Effector memory CD4-positive, alpha-beta T cell (primary cell): ENCODE measurements around the gene HAVCR1.
"Not testable (repeated sequence)": the region's sequence is repeated elsewhere in the genome, so short reads cannot be mapped to it uniquely, and the experiment has no call there.

Experiments used
- DNase-seq, 3 donors: peaks; one replicate each; pipeline ENCODE4 v3.0.0-alpha.2; 2020
- H3K27ac ChIP-seq: 2 replicates; pipeline ENCODE4 v1.7.0; 2013; ENCODE audit warnings: mild to moderate bottlenecking, low read length, moderate library complexity; ENCODE audit not compliant: insufficient read depth, poor library complexity, severe bottlenecking
- H3K27me3 ChIP-seq: replicated peaks from 2 replicates; pipeline ENCODE4 v1.7.0; 2013; ENCODE audit warnings: mild to moderate bottlenecking, low read length; ENCODE audit not compliant: insufficient read depth, control insufficient read depth, poor library complexity, severe bottlenecking
- H3K36me3 ChIP-seq: 2 replicates; pipeline ENCODE4 v1.7.0; 2013; ENCODE audit warnings: mild to moderate bottlenecking, low read length, moderate library complexity; ENCODE audit not compliant: control insufficient read depth, insufficient read depth
- H3K4me1 ChIP-seq: 2 replicates; pipeline ENCODE4 v1.7.0; 2013; ENCODE audit warnings: low read length, mild to moderate bottlenecking; ENCODE audit not compliant: control insufficient read depth, insufficient read depth, poor library complexity, severe bottlenecking
- H3K4me3 ChIP-seq: 2 replicates; pipeline ENCODE4 v1.7.0; 2013; ENCODE audit warnings: low read length, low read depth, mild to moderate bottlenecking; ENCODE audit not compliant: insufficient read depth, poor library complexity, severe bottlenecking
- H3K9me3 ChIP-seq: 2 replicates; pipeline ENCODE4 v1.7.0; 2013; ENCODE audit warnings: mild to moderate bottlenecking, low read length, moderate library complexity; ENCODE audit not compliant: control insufficient read depth

Gene HAVCR1

DNA sequence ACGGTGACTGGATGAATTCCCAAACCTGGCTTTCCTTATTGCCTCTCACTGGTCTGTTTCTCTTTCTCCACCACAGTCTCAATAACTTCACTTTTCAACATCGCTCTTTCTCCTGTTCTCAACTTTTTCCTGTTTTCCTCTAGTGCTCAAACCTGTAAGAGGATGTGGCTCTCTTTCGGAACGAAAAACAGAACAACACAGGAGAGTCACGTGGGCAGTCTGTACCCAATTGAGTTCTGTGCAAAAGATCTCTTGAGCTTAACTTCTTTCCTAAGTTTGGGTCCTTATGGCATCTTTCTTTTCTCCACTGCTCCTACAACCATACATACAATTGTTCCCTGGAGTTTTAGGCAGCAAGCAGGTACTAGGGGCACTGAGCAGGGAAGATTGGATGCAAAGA lies 8.9 kb downstream of the HAVCR1 start:
- Histone ChIP-seq H3K4me1 (peaks cover 8% of the 10 kb centered on the region), H3K27me3 (no peaks in the 10 kb centered on the region), H3K36me3 (no peaks in the 10 kb centered on the region), H3K4me3 (peak overlapping the region; percentile 8), H3K27ac (no peak overlapping the region), H3K9me3 (no peaks in the 10 kb centered on the region)
- DNase-seq, result no peak

DNA sequence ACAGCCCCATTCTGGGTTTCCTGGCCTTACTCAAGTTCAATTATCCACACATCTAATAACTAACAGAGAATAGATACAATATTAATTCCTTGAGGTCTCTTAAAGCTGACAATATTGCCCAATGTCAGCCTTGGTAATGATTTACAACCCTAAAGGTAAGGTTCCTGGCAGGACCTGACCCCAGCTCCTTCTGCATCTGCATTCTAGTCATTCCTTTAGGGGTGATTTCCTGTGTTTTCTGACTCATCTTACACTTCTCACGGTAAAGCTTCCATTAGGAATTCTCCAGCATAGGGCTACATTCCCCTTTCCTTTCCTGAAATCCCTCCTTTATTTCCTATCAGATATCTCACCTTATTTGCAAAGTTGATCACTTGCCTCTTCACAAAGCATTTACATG lies 9.3 kb downstream of the HAVCR1 start:
- H3K4me3 ChIP-seq, result peak overlapping the region; percentile 8
- no peak overlapping the region for H3K27ac ChIP-seq
- DNase-seq, result no peak
- H3K9me3 ChIP-seq, result no peaks in the 10 kb centered on the region
- H3K36me3 ChIP-seq, result no peaks in the 10 kb centered on the region
- peaks cover 8% of the 10 kb centered on the region for H3K4me1 ChIP-seq
- H3K27me3 ChIP-seq, result no peaks in the 10 kb centered on the region

DNA sequence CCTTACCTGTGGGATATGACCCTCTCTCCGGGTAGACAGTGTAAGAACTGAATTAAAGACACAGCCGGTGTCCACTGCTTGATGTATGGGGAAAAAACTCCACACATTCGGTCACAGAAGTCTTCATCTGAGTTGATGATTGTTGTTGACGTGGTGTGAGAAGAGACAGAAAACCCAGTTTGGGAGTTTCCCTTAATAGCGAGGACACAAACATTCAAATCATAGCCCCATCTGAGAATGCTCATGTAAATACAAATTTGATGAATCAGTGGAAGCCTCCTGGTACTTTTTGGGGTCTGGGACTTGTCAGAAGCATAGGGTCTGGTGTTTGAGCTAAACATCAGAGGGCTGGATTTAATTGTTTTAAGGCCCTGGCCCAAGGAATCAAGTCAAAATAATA lies 11.0 kb downstream of the HAVCR1 start:
- Histone ChIP-seq H3K9me3 (no peaks in the 10 kb centered on the region), H3K36me3 (no peaks in the 10 kb centered on the region), H3K27me3 (no peaks in the 10 kb centered on the region), H3K4me1 (peaks cover 8% of the 10 kb centered on the region), H3K4me3 (no peak overlapping the region), H3K27ac (no peak overlapping the region)
- no peak for DNase-seq

DNA sequence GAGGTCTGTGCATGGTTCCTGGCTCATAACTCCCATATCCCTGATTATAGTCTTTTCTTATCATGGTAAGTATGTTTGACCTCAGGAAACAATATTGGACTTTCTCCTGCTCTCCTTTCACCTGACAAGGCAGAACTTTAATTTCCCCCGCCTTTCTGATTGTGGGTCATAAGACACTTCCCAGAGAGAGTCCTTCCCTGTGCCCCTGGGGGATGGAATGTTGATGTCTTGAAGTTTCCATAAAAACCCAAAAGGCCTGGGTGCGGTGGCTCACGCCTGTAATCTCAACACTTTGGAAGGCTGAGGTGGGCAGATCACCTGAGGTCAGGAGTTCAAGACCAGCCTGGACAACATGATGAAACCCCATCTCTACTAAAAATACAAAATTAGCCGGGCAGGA lies 11.9 kb downstream of the HAVCR1 start:
- H3K4me1 ChIP-seq, H3K9me3 ChIP-seq, DNase-seq, H3K4me3 ChIP-seq, H3K27ac ChIP-seq, H3K36me3 ChIP-seq, H3K27me3 ChIP-seq: not testable (repeated sequence)

DNA sequence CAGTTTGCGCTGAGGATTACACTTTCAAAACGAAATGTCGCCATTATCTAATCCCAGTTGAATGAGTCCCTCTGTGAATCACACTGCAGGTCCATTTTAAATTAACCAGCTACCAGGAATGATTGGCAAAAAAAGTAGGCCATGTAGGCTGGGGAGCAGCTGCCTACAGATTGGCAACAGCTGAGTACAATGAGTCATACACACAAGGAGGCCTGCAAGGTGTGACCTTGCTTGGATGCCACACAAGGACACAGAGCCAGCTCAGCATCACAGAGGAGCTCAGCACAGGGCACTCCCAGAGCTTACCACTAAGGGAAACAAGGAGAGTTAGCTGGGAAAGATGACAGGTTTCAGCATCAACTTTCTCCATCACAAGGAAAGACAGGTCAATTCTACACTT lies 12.9 kb downstream of the HAVCR1 start:
- Histone ChIP-seq H3K36me3 (no peaks in the 10 kb centered on the region), H3K4me1 (peaks cover 8% of the 10 kb centered on the region), H3K9me3 (no peaks in the 10 kb centered on the region), H3K27ac (no peak overlapping the region), H3K27me3 (no peaks in the 10 kb centered on the region), H3K4me3 (no peak overlapping the region)
- DNase-seq, result no peak

DNA sequence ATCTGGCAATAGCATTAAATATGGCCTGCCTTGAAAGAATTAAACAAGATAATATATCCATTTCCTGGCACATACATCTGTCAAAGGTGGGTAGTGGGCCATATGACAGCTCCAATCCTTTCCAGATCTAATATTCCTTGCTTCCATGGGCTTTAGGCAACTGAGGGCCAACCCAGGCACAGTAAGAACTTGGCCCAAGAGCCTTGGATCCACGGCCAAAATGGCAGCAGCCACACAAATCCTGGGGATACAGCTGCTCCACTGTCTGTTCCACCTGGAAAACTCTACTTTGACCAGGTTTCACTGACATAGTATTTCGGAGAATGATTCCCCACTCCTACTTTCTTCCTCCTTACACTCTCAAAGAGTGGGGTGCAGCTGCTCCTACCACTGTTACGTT lies 13.3 kb downstream of the HAVCR1 start:
- H3K27ac ChIP-seq, result no peak overlapping the region
- H3K27me3 ChIP-seq, result no peaks in the 10 kb centered on the region
- H3K4me3 ChIP-seq, result no peak overlapping the region
- peaks cover 8% of the 10 kb centered on the region for H3K4me1 ChIP-seq
- no peaks in the 10 kb centered on the region for H3K36me3 ChIP-seq
- no peaks in the 10 kb centered on the region for H3K9me3 ChIP-seq
- DNase-seq, result no peak

DNA sequence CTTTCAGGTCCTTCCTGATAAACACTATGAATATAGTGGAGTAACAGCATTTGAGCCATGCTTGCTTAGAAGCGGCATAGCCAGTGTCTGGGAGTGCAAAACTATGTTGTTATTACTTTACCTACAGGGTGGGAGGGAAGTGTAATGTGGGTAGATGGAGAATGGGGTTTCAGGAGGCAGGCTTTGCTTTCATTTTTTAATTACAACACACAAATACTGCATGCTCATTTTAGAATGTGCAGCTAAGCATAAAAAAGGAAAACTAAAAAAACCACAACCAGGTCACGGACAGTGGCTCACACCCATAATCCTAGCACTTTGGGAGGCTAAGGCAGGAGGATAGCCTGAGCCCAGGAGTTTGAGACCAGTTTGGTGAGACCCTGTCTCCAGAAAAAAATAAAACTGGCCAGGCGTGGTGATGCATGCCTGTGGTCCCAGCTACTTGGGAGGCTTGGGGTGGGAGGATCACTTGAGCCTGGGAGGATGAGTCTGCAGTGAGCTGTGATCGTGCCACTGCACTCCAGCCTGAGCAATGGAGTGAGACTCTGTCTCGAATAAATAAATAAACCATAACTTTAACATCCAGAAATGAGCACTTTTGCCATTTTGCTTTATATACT lies 20.2 kb downstream of the HAVCR1 start:
- H3K9me3 ChIP-seq, result no peaks in the 10 kb centered on the region
- H3K4me1 ChIP-seq, result no peaks in the 10 kb centered on the region
- H3K27me3 ChIP-seq, result no peaks in the 10 kb centered on the region
- H3K4me3 ChIP-seq, result no peak overlapping the region
- no peak overlapping the region for H3K27ac ChIP-seq
- DNase-seq, result no peak
- no peaks in the 10 kb centered on the region for H3K36me3 ChIP-seq

DNA sequence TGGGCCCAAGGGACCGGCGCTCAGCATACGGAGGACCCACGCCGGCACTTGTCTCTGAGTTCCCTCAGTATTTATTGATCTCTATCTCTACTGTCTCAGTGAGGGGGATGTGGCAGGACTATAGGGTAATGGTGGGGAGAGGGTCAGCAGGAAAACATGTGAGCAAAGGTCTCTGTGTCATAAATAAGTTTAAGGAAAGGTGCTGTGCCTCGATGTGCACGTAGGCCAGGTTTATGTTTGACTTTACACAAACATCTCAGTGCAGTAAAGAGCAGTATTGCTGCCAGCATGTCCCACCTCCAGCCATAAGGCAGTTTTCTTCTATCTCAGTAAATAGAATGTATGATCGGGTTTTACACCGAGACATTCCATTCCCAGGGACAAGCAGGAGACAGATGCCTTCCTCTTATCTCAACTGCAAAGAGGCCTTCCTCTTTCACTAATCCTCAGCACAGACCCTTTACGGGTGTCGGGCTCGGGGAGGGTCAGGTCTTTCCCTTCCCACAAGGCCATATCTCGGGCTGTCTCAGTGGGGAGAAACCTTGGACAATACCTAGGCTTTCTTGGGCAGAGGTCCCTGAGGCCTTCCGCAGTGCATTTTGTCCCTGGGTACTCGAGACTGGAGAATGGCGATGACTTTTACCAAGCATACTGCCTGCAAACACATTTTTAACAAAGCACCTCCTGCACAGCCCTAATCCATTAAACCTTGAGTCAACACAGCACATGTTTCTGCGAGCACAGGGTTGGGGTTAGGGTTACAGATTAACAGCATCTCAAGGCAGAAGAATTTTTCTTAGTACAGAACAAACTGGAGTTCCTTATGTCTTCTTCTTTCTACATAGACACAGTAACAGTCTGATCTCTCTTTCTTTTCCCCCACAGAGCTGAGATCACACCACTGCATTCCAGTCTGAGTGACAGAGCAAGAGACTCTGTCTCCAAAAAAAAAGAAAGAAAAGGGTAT lies 24.5 kb downstream of the HAVCR1 start:
- not testable (repeated sequence) for H3K4me3 ChIP-seq, H3K9me3 ChIP-seq, H3K27me3 ChIP-seq

DNA sequence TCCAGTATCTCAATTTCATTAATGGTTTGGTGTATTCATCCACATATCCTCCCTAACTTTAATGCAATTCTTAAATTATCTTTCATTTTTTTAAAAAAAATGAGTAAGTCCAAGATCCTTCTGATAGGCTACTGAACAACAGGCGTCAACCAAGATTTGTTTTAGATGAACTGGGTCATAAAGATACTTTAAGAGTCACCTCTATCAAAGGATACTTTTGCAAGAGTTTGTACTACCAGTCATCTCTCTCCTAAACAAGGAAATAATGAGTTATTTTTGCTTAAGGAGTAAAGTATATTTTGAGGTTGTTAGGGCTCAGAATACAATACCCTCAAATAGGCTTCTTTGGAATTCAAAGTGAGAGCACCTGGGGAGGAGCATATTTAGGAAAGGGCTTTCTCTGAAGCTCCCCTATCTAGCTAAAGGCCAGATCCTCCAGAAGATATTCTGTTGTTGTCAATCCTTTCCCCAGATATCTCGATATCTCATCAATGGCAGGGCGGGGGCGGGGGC lies 25.8 kb downstream of the HAVCR1 start:
- Histone ChIP-seq H3K27me3 (no peaks in the 10 kb centered on the region), H3K36me3 (no peaks in the 10 kb centered on the region), H3K27ac (no peak overlapping the region), H3K4me1 (no peaks in the 10 kb centered on the region), H3K9me3 (no peaks in the 10 kb centered on the region), H3K4me3 (no peak overlapping the region)
- no peak for DNase-seq

More for the DNA sequence above, 24.5 kb downstream of the HAVCR1 start:
- H3K27ac ChIP-seq, H3K36me3 ChIP-seq, H3K4me1 ChIP-seq, DNase-seq: not testable (repeated sequence)

DNA sequence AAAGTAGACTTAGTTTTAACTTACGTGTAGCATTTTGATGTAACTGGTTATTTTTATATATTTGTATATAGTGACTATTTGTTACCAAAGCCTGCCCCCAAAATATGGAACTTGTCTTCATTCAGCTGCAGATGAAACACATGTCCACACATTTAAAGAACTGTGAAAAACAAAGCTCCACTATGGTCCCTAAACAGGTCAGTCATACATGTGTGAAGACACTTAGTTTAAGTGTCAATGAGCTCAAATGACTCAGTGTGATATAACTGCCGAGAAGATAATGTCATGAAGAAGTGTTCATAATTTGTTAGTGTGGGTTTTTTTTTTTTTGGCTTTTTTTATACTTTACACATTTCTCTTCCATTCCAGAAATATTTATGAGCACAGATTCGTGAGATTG lies 28.2 kb downstream of the HAVCR1 start:
- H3K27ac ChIP-seq, result no peak overlapping the region
- no peaks in the 10 kb centered on the region for H3K4me1 ChIP-seq
- no peak overlapping the region for H3K4me3 ChIP-seq
- DNase-seq, result no peak
- H3K36me3 ChIP-seq, result no peaks in the 10 kb centered on the region
- H3K27me3 ChIP-seq, result no peaks in the 10 kb centered on the region
- no peaks in the 10 kb centered on the region for H3K9me3 ChIP-seq
